Tibial nerve (tissue), 4 donors: ENCODE measurements around the gene FBXO21. TPM values are rescaled to one million over a fixed set of nuclear protein-coding genes. Genes with fewer than 3 reads are reported as not detected.
"Not testable (repeated sequence)": the region's sequence is repeated elsewhere in the genome, so short reads cannot be mapped to it uniquely, and the experiment has no call there.

Source experiments
- DNase-seq, 2 donors: peaks; one replicate each; pipeline ENCODE4 v3.0.0-alpha.2; 2019; ENCODE audit warnings: low spot score in 2 of 2
- H3K27ac ChIP-seq, 4 donors: fragments of 200-600 bp; sonication (generic) in 3 of 4; one replicate each; pipeline ENCODE4 v1.5.1; 2017 to 2019; ENCODE audit warnings: mild to moderate bottlenecking in 1 of 4
- H3K27me3 ChIP-seq, 2 donors: fragments of 200-600 bp; sonication (generic) in 1 of 2; one replicate each; pipeline versions ENCODE4 v1.5.1 to v1.6.0; 2017 to 2019
- H3K36me3 ChIP-seq, 3 donors: fragments of 200-600 bp; sonication (generic); one replicate each; pipeline ENCODE4 v1.5.1; 2018 to 2019
- H3K4me1 ChIP-seq, 4 donors: fragments of 200-600 bp; sonication (generic) in 3 of 4; one replicate each; pipeline ENCODE4 v1.5.1; 2017 to 2019
- H3K4me3 ChIP-seq, 4 donors: fragments of 200-600 bp; sonication (generic) in 3 of 4; one replicate each; pipeline ENCODE4 v1.5.1; 2017 to 2019; ENCODE audit warnings: mild to moderate bottlenecking in 1 of 4, moderate library complexity in 1 of 4
- H3K9me3 ChIP-seq, 4 donors: fragments of 200-600 bp; sonication (generic) in 3 of 4; one replicate each; pipeline ENCODE4 v1.5.1; 2017 to 2019
- EP300 ChIP-seq, 2 donors: sonication (generic); formaldehyde crosslinking; IDR thresholded peaks; one replicate each; pipeline ENCODE4 v1.6.1; 2017; ENCODE audit warnings: antibody characterized with exemption in 2 of 2, mild to moderate bottlenecking in 1 of 2
- POLR2A ChIP-seq, 2 donors: fragments of 450-650 bp; IDR thresholded peaks; one replicate each; pipeline ENCODE4 v1.6.1; 2017; ENCODE audit warnings: antibody characterized with exemption in 2 of 2, mild to moderate bottlenecking in 2 of 2, moderate library complexity in 2 of 2
- WGBS, 2 donors: methylation state at CpG; one replicate each; pipeline ENCODE4 v1.1.5; 2018; 5-methylcytosine and 5-hydroxymethylcytosine counted together
- total RNA-seq, 4 donors: library from RNA; depleted of rRNA; stranded (reverse); fragments of >200 nt; gene quantifications; one replicate each; pipeline ENCODE4 v1.1.0, GENCODE V29; 2016
- TF ChIP-seq, protein P1 (sequence below), 5 experiments: fragments of 200-600 bp in 3 of 5; fragments of 450-650 bp in 2 of 5; sonication (generic) in 3 of 5; IDR thresholded peaks; one replicate each; pipeline ENCODE4 v1.5.1; 2016 to 2019; ENCODE audit warnings: antibody characterized with exemption in 5 of 5, mild to moderate bottlenecking in 3 of 5, moderate library complexity in 2 of 5

The FBXO21 gene
- total RNA-seq, 4 donors from 2014 or later: 56.1 to 154 (median 84.6) TPM

DNA sequence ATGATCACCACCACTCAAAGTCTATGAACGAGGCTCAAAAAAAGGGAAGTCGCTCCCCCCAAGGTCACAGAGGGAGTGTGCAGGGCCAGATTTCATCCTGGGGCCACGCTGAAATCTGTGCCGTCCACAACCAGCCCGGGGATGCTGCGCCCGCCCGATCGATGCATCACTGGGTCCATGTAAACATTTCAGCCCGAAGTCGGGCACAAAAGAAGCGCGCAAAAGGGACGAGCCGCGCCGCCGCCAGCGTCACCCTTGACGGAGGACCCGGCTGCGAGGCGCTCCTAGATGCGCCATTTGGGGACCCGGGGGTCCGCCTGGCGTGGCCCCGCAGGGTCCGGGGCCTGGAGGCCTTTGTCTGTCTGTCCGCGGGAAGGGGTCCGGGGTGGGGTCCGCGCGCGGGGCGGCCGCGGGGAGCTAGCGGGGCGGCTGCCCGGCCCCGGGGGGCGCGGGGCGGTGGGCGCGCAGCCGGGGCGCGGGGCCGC is 503 bp downstream of the FBXO21 start:
- DNase-seq: peak in 1 of 2 donors; percentile 7
- WGBS, 2 donors: 0% methylated on average over 36 to 52 of the region's 52 CpGs
- H3K4me3 ChIP-seq: peak overlapping the region; percentile 72 to 98 (median 92)
- H3K9me3 ChIP-seq: no peaks in the 10 kb centered on the region
- TF ChIP-seq, protein P1, sequence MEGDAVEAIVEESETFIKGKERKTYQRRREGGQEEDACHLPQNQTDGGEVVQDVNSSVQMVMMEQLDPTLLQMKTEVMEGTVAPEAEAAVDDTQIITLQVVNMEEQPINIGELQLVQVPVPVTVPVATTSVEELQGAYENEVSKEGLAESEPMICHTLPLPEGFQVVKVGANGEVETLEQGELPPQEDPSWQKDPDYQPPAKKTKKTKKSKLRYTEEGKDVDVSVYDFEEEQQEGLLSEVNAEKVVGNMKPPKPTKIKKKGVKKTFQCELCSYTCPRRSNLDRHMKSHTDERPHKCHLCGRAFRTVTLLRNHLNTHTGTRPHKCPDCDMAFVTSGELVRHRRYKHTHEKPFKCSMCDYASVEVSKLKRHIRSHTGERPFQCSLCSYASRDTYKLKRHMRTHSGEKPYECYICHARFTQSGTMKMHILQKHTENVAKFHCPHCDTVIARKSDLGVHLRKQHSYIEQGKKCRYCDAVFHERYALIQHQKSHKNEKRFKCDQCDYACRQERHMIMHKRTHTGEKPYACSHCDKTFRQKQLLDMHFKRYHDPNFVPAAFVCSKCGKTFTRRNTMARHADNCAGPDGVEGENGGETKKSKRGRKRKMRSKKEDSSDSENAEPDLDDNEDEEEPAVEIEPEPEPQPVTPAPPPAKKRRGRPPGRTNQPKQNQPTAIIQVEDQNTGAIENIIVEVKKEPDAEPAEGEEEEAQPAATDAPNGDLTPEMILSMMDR (IDR thresholded peaks at IDR 0.05): no peak
- TF ChIP-seq EP300 (IDR thresholded peaks at IDR 0.05) (no peak), POLR2A (IDR thresholded peaks at IDR 0.05) (no peak)
- H3K36me3 ChIP-seq: peaks cover 0 to 22% (median 0%) of the 10 kb centered on the region in 3 donors
- H3K4me1 ChIP-seq: peaks cover 0 to 25% (median 6%) of the 10 kb centered on the region in 4 donors
- peak overlapping the region; percentile 74 to 93 (median 90) for H3K27ac ChIP-seq
- H3K27me3 ChIP-seq: no peaks in the 10 kb centered on the region

DNA sequence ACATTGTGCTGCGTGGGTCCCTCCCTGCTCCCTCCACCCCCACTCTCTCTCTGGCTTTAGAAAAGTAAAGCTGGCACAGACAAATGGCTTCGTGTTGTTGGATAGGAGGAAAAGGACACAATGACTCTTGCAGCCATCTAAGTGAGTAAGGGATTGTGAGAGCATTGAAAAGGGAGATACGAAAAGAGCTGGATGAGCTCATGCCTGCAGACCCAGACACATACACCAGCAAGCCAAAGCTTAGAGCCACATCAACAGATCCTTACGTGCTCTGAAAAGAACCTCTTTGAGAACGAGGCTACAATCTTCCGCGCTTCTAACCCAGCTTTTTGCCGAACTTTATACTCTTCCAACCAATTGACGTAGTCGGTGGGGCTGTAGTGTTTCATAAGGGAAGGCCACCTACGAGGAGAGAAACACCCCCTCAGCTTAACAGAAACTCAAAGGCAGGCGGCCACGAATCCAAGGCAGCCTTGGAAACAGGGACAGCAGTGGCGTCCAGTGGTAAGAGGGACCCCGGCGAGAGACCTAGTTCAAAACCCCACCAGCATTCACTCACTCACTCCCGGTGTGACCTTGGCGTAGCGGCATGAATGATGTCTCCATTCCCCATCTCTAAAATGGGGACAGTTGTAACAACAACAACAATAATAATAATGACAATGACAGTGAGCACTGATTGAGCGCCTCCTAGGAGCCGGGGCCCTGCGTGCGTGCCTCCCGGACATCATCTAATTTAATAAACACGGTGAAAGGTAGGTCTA is 1.1 kb downstream of the FBXO21 start:
- DNase-seq: peak in 1 of 2 donors; percentile 27
- Histone ChIP-seq H3K4me3 (peak overlapping the region; percentile 72 to 98 (median 92)), H3K27ac (peak overlapping the region; percentile 74 to 93 (median 90)), H3K36me3 (peaks cover 0 to 28% (median 6%) of the 10 kb centered on the region in 3 donors), H3K27me3 (no peaks in the 10 kb centered on the region), H3K4me1 (peaks cover 0 to 25% (median 6%) of the 10 kb centered on the region in 4 donors), H3K9me3 (no peaks in the 10 kb centered on the region)
- TF ChIP-seq EP300 (IDR thresholded peaks at IDR 0.05) (peak in 1 of 2 donors; percentile 8), POLR2A (IDR thresholded peaks at IDR 0.05) (peak; percentile 7 to 38)
- TF ChIP-seq, protein P1 (IDR thresholded peaks at IDR 0.05): no peak
- 12 to 14% methylated on average over 25 of the region's 25 CpGs for WGBS, 2 donors

DNA sequence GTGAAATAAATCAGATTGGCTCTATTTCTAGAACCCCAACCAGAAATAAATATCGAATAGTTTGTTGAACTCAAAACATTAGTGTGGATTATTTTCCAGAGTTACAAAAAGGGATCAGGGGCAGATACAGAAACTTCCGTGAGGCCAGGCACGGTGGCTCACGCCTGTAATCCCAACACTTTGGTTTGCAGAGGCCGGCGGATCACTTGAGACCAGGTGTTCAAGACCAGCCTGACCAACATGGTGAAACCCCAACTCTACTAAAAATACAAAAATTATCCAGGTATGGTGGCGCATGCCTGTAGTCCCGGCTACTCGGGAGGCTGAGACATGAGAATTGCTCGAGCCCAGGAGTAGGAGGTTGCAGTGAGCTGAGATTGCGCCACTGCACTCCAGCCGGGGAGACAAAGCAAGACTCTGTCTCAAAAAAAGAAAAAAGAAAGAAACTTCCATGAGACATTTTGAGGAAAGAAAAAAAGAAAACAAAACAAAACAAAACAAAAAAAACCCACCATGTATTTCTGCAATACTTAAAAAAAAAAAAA is 2.1 kb downstream of the FBXO21 start:
- H3K36me3 ChIP-seq: peaks cover 0 to 38% (median 12%) of the 10 kb centered on the region in 3 donors
- no peak for DNase-seq
- H3K27ac ChIP-seq: peak overlapping the region in 3 of 4 donors; percentile 86 to 93 (median 93)
- no peaks in the 10 kb centered on the region for H3K27me3 ChIP-seq
- no peak overlapping the region for H3K4me3 ChIP-seq
- H3K9me3 ChIP-seq: no peaks in the 10 kb centered on the region
- 89 to 91% methylated on average over 12 of the region's 12 CpGs for WGBS, 2 donors
- TF ChIP-seq POLR2A (IDR thresholded peaks at IDR 0.05) (no peak), EP300 (IDR thresholded peaks at IDR 0.05) (no peak)
- TF ChIP-seq, protein P1 (IDR thresholded peaks at IDR 0.05): no peak
- peaks cover 0 to 25% (median 6%) of the 10 kb centered on the region in 4 donors for H3K4me1 ChIP-seq

DNA sequence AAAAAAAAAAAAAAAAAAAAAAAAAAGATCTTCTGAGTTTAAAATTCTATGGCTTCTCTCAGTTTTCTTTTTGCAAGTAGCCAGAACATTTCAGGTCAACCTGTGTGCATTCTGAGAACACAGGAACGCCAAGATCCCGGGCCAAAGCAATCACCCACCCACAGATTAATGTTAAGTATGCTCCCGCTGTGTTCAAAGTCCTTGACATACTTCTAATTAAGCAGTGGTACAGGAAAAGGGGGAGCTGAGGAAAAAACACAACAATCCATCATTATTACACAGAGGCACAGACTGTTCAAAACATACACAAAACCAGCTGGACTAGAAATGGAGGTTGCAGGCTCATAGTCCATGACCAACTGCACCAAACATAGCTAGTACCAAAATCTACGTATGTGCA is 2.8 kb downstream of the FBXO21 start:
- peaks cover 0 to 45% (median 18%) of the 10 kb centered on the region in 3 donors for H3K36me3 ChIP-seq
- H3K4me3 ChIP-seq: no peak overlapping the region
- 64 to 67% methylated on average over 4 of the region's 4 CpGs for WGBS, 2 donors
- peaks cover 0 to 25% (median 6%) of the 10 kb centered on the region in 4 donors for H3K4me1 ChIP-seq
- H3K27ac ChIP-seq: no peak overlapping the region
- H3K9me3 ChIP-seq: no peaks in the 10 kb centered on the region
- no peak for DNase-seq
- TF ChIP-seq, protein P1 (IDR thresholded peaks at IDR 0.05): no peak
- TF ChIP-seq EP300 (IDR thresholded peaks at IDR 0.05) (no peak), POLR2A (IDR thresholded peaks at IDR 0.05) (no peak)
- no peaks in the 10 kb centered on the region for H3K27me3 ChIP-seq

DNA sequence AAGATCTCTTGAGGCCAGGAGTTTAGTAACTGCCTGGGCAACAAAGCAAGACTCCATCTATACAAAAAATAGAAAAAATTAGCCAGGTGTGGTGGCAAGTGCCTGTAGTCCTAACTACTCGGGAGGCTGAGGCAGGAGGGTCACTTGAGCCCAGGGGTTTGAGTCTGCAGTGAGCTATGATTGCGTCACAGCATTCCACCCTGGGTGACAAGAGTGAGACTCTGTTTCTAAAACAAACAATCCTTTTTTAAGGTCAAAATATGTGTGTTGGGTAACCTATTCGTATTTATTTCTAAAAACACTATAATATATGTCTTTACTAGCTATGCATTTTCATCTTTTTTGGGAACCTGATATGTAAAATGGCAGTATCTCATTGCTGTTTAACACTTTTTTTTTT is 7.4 kb downstream of the FBXO21 start:
- Histone ChIP-seq H3K27ac (no peak overlapping the region), H3K27me3 (no peaks in the 10 kb centered on the region), H3K36me3 (peaks cover 0 to 89% (median 18%) of the 10 kb centered on the region in 3 donors), H3K9me3 (peaks cover 0 to 10% (median 0%) of the 10 kb centered on the region in 4 donors), H3K4me3 (no peak overlapping the region), H3K4me1 (peaks cover 0 to under 1% (median under 1%) of the 10 kb centered on the region in 4 donors)
- no peak for TF ChIP-seq POLR2A (IDR thresholded peaks at IDR 0.05)
- DNase-seq: no peak
- WGBS, 2 donors: 96% methylated on average over 3 of the region's 3 CpGs

DNA sequence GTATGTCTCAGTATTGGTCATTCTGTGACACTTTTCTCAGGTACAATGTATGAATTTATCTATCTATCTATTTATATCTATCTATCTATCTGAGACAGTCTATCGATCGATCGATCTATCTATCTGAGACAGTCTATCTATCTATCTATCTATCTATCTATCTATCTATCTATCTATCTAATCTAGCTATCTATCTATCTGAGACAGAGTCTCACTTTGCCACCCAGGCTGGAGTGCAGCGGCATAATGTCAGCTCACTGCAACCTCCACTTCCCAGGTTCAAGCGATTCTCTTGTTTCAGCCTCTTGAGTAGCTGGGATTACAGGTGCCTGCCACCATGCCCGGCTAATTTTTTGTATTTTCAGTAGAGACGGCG is 8.8 kb downstream of the FBXO21 start:
- peaks cover 0 to 10% (median 0%) of the 10 kb centered on the region in 4 donors for H3K9me3 ChIP-seq
- not testable (repeated sequence) for H3K4me3 ChIP-seq, H3K27ac ChIP-seq, DNase-seq, H3K27me3 ChIP-seq, H3K4me1 ChIP-seq
- WGBS, 2 donors: 95% methylated on average over 8 of the region's 8 CpGs
- H3K36me3 ChIP-seq: peaks cover 0 to 98% (median 18%) of the 10 kb centered on the region in 3 donors
